ENCODE results near the gene MYCL.

- no peak for TF ChIP-seq CTCF (IDR thresholded peaks at IDR 0.05)
- TF ChIP-seq POLR2AphosphoS5 (IDR thresholded peaks at IDR 0.05), result no peak
- no peak for TF ChIP-seq POLR2A (IDR thresholded peaks at IDR 0.05)
Observed at GRCh38 chr1:39947260-39947659, 45.5 kb upstream of the MYCL start.

Data from upper lobe of left lung (tissue), 4 donors.